Stimulated activated CD8-positive, alpha-beta memory T cell treated with anti-CD3 and anti-CD28 coated beads, Interleukin-7, amount 100 ng/mL, for 48 hours (primary cell): ENCODE results near the gene HTR4.

Source experiments
- DNase-seq, 2 donors: peaks; one replicate each; pipeline ENCODE4 v3.0.0-alpha.2; 2020; ENCODE audit warnings: low read depth in 1 of 2; ENCODE audit errors: extremely low read depth in 1 of 2

HTR4 gene

DNA sequence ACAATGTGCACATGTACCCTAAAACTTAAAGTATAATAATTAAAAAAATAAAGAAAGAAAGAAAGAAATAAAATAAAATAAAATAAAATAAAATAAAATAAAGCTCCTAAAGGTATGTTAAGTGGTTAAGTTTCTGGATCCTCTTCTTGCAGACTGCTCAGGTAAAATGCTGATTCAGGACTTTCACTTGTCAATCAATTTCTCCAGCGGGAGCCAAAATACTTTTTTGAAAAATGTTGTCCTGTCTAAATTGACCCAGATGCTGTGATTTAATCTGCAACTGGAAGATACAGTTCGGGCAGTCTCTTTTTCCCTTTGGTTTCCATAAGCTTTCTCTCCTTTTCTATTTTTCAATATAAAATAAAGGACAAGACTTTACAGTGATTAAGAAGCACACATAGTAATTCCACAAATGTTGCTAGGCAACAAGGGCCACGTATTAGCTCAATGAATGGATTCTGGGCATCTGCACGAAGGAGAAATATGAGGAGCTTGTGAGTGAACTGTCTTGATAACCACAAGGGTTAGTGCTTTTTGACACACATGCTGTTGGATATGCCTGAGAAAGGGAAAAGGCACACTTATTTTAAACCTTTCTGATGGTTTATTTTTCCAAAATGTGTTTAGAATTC, 38.6 kb downstream of the HTR4 start:
- DNase-seq, result no peak

DNA sequence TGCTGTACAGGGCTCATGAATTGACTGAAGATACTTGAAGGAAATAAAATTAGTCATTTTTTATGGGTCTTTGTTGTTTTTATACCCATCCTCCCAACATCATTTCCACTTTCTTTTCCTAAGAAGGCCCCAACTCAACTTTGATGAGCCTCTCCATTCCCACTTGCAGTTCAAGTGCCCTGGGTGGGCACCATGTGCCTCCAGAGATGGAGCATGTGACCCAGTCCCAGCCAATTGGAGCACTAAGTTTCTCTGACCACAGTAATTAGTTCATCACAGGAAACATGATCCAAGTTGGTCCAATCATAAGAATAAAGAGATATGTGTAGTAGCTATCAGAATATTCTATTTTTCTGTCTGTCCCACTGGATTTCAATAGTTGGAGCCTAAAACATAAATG, 46.9 kb downstream of the HTR4 start:
- no peak for DNase-seq

DNA sequence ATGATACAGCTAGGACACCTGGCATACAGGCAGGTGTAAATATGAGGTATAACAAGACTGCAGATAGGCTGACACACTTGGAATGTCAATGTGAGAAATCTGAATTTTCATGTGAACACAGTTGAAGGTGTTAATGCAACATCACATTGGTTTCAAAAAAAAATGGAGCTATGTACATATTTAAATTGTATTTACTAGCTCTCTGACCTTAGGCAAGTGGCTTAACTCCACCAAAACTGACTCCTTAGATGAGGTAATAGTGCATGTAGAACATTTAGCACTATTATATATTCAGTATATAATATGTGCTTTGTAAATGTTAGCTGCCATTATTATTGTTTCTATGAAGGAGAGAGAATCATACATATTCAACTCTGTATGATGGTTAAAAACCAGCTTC, 48.0 kb downstream of the HTR4 start:
- DNase-seq, result no peak

DNA sequence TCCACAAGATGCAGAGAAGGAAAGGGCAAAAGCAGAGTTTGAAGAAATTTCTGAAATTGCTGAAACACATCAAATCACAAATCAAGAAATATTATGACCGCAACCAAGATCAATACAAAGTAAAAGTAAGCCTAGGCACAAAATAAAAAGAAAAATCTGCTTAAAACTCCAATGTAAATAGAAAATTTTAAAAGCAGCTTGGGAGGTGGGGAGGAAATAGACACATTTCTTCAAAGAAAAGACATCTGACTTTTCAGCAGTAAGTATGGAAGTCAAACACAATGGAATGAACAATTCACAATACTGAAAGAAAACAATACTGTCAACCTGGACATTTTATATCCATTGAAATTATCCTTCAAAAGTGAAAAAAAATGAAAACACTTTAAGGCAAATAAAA, 55.1 kb downstream of the HTR4 start:
- no peak for DNase-seq

DNA sequence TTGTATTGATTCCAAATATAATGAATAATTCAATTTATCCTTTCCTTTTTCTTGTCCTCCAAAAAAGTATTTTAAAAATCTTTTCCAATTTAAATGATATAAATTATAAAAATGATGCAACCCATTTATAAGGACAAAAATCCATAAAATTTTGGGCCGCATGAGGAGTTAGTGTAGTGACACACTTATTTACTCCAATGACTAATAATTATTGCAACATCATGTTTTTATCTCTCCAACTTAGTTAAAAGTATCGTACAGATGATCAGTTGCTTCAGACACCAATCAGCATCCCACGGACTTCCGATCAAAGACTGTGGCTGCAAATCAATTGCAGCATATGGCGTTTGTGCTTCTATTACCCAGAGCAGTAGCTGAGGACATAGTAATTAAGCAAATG, 58.6 kb downstream of the HTR4 start:
- DNase-seq, result no peak

DNA sequence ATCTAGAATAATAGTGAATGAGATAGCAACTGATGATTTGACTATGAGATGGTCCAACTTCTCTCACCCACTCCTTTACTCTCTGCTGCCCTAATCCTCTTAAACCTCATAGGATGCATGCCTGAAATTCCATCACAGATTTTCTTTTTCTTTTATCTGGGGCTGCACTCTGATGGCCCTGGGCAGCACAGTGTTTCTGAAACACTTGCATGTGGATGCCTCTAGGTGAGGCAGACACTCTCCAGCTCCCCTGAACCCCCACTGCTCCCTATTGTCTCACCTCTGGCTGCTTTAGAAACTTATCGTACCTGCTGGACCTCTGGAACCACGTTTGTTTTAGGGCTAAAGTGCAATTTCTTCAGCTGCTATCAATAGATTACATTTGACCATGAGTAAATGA, 67.5 kb downstream of the HTR4 start:
- no peak for DNase-seq

DNA sequence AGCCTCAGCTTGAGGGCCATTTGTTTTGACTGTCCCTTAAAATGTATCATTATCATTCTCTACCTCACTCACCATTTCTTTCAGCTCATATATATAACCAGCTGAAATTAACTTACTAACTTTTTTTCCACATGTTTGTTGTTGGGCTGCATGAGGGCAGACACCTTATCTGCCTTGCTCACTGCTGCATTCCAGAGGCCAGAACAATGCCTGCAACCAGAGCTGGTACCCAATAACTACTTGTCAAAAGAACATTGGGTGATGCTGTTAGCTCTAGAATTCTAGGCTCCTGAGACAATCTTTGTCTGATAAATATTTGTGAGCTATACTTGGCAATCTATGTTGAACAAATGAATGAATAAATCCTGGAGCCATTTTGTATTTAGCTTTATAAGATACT, 68.3 kb downstream of the HTR4 start:
- DNase-seq, result no peak

DNA sequence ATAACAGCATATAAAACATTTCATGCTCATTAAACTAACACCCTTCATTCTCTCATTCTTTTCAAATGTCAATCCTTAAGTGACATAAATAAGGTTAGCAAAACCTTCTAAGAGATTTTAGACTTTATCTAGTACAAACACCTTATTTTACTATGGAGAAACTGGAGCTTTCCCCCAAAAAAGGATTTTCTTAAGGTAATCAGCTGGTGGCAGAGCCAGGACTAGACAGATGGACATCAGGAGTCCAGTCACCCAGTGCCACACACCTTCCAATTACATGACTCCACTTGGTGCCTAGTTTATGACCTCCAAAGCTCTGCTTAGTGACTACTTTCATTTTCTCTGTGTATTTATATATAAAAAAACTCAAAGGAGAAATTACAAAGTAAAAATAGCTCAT, 70.2 kb downstream of the HTR4 start:
- no peak for DNase-seq

DNA sequence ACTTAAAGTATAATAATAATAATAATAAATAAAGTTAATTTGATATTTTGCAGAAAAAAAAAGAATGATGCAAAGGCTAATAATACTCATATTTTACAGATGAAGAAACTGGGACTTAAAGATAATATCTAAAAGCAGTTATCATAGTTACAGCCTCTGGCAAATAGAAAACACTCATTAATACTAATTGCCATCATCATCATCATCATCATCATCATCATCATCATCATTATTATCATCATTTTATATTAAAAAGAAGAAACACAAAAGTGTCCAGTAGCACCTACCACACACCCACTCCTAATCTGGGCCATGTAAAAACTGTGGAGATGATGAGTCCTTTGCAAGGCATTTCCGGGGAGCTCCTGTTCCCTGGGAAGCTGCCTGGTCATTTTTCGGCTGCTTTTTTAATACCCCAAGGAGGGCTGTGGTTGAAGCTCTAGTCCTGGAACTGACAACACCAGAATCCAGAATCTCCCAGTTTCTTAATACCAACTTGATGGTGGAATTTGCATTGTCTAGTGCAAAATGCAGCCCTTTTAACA, 70.8 kb downstream of the HTR4 start:
- no peak for DNase-seq

DNA sequence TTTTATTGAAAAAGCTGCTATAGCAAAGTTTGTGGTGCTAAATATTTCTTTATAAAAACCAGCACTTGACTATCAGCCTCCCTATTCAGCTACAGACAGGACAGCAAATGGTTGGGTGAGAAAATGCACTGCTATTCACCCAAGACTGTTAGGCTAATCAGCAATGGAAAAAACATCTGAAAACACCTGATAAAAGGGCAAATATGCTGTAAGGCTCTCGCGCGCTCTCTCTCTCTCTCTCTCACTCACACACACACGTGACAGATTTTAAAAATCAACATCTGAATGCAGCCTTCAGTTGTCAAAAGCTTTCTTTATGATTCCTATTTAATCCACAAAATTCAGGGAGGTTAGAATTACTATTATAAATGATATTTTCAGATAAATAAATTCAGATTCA, 80.2 kb downstream of the HTR4 start:
- no peak for DNase-seq

DNA sequence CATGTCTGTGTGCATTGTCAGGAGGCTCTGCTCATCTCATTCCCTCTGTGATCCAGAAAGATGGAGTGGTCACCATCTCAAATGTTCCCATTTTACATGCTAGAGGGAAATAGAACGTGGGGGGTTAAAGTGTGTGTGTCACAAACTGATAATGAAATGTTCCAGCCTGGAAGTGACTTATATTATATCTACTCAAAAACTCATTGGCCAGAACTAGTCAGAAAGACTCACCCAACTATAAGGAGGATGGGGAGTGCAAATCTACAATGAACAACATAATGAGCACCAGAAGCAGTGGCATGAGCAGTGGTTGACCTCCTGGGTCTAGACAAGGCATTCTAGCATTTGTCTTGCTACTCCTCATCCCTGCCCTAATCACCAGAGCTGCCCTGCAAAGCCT, 81.0 kb downstream of the HTR4 start:
- DNase-seq, result no peak

DNA sequence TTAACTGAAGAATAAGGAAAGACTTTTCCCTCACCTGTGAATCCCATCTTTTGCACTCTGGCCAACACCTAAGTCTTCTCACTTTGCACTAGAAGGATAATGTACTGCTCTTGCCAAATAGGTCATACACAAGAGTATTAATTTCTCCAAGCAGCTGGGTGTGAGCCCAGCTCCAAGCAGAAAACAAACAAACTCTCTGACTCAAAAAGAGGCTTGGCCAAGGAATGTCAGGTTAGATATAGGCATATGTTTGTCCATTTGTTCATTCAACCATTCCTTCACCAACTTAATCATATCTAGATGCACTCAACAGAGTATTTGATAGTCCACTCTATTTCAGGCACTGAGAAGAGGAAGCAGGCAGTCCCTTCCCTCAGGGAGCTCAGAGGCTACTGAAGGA, 84.4 kb downstream of the HTR4 start:
- no peak for DNase-seq

DNA sequence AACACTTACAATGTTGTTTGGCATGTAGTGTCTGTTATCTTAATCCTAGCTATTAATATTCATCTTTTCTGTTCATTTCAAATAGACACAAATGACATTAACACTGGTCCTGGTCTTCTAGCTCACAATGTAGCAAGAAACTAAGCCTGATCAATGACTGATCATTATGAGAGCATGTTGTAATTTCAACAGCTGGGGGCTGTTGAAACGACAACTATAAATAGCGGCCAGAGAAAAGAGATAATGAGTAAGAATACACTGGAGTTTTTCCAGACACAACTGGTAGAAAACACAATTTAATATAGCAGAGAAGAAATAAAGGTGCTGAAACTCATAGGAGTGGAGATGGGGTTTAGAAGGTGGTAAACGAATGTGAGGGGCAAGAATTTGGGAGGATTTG, 89.2 kb downstream of the HTR4 start:
- no peak for DNase-seq

DNA sequence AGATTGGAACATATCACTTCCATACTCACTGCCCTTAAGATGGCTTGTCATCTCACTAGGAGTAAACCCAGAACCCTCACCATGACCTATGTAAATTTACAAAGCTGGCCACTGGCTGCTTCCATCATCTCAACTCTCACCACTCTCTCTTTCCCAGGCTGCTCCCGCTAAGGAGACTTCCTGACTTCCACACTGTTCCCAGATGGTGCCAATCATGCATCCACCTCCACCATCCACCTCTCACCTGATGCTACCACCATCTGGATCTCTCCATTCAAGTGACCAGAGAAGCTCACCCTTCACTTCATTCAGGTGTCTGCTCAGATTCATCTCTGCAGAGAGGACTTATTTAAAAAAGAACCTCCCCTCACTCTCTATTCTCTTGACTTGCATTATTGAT, 91.3 kb downstream of the HTR4 start:
- no peak for DNase-seq

DNA sequence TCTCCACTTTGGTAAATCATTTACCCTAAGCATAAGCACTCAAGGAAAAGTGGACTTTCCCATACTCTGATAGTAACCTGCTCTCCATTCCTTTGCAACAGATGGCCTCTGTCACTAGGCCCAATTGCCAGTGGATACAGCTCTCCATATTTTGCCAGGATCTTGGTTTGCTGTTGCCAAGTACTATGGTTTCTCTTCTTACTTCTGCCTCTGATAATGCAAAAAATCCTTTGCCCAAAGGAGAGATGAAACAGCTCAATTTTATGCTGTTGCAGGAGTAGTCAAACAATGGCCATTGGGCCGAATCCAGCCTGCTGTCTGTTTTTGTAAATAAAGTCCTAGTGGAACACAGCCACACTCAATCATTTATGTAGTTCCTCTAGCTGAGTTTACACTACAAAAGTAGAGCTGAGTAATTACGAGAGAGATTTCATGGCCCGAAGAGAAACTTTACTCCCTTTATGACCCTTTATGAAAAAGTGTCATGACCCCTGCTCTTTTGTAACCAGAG, 92.5 kb downstream of the HTR4 start:
- no peak for DNase-seq

DNA sequence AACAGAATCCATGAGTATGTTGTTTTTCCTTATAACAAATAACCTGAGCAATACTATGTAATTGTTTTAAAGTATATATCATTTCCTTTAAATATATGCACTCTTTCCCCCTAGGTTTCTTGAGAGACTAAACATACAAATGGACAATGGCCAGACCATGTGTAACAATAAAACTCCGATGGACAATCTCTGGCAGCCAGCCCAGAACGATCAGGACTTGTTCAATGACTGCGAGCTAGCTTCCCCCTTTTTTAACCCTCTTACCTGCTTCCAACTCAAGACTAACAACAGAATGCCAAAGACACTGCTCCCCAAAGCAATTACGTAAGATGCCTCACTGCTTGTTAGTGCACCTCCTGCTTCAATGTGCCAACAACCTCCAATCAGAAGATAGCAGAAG, 94.9 kb downstream of the HTR4 start:
- no peak for DNase-seq

DNA sequence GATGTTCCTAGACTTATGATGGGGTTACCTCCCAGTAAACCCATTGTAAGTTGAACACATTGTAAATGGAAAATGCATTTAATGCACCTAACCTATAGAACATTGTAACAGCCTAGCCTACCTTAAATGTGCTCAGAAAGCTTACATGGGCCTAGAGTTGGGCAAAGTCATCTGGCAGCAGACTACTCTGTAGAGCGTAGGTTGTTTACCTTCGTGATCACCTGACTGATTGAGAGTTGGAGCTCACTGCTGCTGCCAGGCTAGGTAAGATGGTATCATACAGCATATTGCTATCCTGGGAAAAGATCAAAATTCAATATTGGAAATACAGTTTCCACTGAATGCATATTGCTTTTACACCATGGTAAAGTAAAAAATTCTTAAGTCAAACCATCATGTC, 95.4 kb downstream of the HTR4 start:
- DNase-seq, result no peak

DNA sequence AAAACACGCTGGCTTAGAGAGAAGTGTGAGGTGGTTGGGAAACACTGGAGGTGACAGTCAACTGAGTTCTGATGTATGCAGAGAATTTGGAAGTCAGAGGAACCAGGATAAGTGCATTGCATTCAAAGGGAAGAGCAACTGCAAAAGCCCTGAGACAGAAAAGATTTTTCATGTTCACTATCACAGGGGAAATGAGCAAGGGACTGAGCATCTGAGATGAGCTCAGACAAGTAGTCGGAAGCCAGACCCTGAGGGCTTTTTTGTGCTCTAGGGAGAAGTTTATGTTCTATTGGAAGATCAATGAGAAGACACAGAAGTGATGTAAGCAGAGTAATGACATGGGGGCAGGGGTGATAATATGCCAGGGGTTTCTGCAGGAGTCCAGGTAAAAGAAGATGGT, 97.5 kb downstream of the HTR4 start:
- DNase-seq, result no peak

DNA sequence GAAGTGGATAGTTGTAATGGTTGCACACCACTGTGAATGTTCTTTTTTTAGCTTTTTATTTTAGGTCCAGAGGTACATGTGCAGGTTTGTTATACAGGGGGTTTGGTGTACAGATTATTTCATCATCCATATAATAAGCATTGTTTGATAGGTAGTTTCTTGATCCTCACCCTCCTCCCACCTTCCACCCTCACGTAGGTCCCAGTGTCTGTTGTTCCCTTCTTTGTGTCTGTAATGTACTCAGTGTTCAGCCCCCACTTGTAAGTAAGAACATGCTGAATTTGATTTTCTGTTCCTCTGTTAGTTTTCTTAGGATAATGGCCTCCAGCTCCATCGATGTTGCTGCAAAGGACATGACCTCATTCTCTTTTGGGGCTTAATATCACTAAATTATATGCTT, 99.7 kb downstream of the HTR4 start:
- DNase-seq, result no peak

DNA sequence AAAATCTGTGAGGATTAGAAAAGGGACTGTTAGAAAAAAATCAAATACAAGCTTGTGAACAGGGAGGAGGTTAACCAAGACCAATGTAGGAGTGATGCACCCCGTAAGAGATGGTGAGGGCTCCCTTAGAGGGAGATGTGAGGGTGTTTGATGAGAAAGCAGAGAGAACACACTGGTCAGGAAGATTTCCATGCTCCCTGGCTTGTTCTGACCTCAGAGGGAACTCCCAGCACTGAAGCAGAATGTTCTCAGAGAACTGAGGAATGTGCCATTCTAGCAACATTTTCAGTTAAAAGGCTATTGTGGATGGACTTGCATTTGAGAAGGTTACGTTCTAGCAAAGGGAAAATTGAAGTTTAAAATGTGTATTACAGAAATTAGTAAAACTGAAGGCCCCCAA, 110.6 kb downstream of the HTR4 start:
- DNase-seq, result no peak

DNA sequence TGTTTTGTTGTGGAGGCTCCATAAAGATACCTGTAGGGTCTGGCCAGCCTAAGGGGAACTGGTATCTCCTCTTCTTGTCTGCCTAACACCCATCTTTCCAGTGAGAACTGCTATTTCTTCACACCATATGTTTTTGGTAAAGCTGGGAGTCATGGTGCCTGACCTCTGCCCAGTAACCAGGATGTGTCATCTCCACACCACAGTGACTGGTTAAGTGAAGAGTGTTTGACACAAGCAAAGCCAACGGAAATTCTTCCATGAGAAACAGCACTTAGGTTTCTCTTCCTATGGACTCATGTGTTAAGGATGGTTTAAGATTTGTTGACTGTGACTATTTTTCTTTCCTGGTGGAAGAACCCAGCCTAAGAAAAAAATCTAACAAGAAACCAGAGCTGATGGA, 111.5 kb downstream of the HTR4 start:
- DNase-seq, result no peak

DNA sequence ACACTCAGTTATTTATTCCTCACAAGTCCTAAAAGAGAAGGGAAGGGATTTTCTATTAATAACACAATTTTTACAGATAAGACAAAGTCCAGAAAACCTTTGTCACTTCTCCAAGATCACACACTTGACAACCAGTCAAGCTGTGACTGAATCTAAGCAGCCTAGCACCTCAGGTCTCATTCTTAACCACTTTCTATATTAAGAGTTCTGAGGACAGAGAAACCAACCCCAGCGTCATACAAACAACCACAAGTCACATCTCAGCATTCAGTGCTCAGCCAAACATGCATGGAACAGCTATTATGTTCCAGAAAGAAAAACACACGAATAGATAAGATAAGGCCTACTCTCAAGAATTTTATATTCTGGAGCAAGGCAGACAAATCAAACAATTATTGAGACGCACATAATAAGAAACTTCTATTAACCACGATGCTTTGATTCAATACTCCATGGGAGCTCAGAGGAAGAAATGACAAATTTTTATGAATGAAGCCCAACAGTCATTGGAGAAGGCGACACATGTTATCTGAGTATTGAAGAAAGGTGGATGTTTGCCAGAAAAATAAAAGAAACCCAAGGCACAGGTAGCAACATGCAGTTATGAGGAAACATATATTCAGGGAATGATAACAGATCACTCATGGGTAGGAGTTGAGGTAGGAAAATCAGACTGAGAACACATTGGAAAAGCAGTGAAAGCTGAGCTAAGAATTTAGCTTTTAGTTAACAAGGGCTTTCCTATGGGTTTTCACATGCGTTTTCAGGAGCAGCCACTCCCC, 113.1 kb downstream of the HTR4 start:
- DNase-seq, result no peak
